ENCODE measurements around the gene EFS. TPM values are rescaled to one million over a fixed set of nuclear protein-coding genes. Genes with fewer than 3 reads are reported as not detected.
"Not testable (repeated sequence)": the region's sequence is repeated elsewhere in the genome, so short reads cannot be mapped to it uniquely, and the experiment has no call there.

Gene EFS
- total RNA-seq, 4 donors from 2014 or later = 10.6 to 22.6 (median 14.6) TPM

DNA sequence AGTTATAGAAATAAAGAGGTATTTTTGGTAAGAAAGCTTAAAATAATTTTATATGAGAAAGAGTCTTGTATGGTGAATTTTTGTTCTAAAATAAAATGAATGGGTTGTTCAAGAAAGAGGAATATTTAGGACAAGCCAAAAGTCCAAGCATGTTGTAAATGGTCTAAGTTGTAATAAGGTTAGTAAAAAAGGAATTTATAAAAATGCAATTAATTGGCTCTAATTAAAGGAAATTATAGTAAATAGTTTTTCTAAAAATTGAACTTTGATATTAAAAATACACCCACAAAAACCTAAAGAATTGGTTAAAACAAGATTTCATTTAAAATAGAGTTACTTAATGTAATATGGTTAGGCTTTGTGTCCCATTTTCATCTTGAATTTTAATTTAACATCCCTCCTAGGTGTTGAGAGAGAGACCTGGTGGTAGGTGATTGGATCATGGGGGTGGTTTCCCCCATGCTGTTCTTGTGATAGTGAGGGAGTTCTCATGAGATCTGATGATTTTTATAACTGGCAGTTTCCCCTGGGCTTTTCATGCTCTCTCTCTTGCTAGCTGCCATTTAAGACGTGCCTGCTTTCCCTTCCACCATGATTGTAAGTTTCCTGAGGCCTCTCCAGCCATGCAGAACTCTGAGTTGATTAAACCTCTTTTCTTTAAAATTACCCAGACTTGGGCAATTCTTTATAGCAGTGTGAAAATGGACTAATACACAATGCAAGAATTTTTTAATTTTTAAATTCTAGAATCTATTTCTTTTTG lies 25.3 kb downstream of the EFS start:
- TF ChIP-seq EP300 (IDR thresholded peaks at IDR 0.05) = no peak
- TF ChIP-seq, protein P1, sequence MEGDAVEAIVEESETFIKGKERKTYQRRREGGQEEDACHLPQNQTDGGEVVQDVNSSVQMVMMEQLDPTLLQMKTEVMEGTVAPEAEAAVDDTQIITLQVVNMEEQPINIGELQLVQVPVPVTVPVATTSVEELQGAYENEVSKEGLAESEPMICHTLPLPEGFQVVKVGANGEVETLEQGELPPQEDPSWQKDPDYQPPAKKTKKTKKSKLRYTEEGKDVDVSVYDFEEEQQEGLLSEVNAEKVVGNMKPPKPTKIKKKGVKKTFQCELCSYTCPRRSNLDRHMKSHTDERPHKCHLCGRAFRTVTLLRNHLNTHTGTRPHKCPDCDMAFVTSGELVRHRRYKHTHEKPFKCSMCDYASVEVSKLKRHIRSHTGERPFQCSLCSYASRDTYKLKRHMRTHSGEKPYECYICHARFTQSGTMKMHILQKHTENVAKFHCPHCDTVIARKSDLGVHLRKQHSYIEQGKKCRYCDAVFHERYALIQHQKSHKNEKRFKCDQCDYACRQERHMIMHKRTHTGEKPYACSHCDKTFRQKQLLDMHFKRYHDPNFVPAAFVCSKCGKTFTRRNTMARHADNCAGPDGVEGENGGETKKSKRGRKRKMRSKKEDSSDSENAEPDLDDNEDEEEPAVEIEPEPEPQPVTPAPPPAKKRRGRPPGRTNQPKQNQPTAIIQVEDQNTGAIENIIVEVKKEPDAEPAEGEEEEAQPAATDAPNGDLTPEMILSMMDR (IDR thresholded peaks at IDR 0.05) = no peak
- no peak for TF ChIP-seq POLR2A (IDR thresholded peaks at IDR 0.05)
- no peak for TF ChIP-seq POLR2AphosphoS5 (IDR thresholded peaks at IDR 0.05)
- Histone ChIP-seq H3K9me3 (no peaks in the 10 kb centered on the region), H3K27ac (no peak overlapping the region), H3K4me1 (no peaks in the 10 kb centered on the region), H3K36me3 (no peaks in the 10 kb centered on the region), H3K27me3 (no peaks in the 10 kb centered on the region), H3K4me3 (no peak overlapping the region)
- 67 to 91% methylated on average over 1 of the region's 1 CpG for WGBS, 2 donors (ENCODE audit: low coverage in 1 of 2)
- ATAC-seq = no peak

DNA sequence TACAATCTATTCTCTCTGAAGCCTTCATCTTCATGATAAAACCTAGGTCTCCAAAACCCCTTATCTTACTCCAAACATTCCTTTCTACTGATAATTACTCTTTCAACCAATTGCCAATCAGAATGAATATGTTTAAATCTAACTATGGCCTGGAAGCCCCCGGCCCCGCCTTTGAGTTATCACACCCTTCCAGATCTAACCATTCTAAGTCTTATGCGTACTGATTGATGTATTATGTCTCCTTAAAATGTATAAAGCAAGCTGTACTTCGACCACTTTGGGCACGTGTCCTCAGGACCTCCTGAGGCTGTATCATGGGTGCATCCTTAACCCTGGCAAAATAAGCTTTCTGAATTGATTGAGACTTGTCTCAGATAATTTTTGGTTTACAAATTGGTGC lies 29.3 kb downstream of the EFS start:
- no peaks in the 10 kb centered on the region for H3K9me3 ChIP-seq
- H3K27ac ChIP-seq = no peak overlapping the region
- TF ChIP-seq POLR2AphosphoS5 (IDR thresholded peaks at IDR 0.05) (no peak), POLR2A (IDR thresholded peaks at IDR 0.05) (no peak), EP300 (IDR thresholded peaks at IDR 0.05) (no peak)
- TF ChIP-seq, protein P1 (IDR thresholded peaks at IDR 0.05) = no peak
- H3K4me3 ChIP-seq = no peak overlapping the region
- WGBS, 2 donors (ENCODE audit: low coverage in 1 of 2) = 76% methylated on average over 4 to 5 of the region's 5 CpGs
- ATAC-seq = no peak
- H3K36me3 ChIP-seq = no peaks in the 10 kb centered on the region
- no peaks in the 10 kb centered on the region for H3K4me1 ChIP-seq
- no peaks in the 10 kb centered on the region for H3K27me3 ChIP-seq

DNA sequence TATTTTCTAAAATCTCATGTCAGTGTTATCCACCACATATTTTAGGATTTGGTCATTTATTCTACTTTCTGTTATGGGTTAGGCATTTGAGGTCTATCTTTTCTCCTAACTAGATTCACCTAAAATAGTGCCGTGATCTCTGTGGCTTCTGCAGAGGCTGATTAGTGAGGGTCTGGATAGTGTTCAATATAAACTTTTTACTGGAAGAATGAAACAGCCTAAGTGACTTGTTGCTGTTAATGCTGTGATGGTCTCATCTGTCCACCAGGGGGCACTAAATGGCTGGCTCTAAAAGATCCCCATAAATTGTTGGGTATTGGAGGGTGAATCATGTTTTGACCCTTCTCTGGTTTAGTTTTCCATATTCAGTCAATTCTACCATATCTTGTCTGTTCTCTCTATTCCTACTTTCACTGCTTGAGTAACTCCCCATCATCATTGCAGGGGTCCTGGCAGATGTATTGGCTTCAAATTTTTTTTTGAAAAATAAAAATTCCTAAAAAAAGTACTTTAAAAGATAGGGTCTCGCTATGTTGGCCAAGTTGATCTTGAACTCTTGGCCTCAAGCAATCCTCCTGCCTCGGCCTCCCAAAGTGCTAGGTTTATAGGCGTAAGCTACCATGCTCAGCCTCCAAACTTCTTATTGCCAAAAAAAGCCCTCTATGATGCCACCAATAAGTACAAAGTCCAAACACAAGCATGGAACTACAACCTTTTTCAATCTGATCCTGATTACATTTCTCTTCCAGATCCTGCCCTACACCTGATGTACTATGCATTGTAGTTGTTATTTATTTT lies 36.8 kb downstream of the EFS start:
- peak; percentile 43 for ATAC-seq
- H3K27ac ChIP-seq = no peak overlapping the region
- no peaks in the 10 kb centered on the region for H3K9me3 ChIP-seq
- H3K36me3 ChIP-seq = peaks cover 4 to 30% of the 10 kb centered on the region in 2 donors
- H3K27me3 ChIP-seq = no peaks in the 10 kb centered on the region
- peaks cover 0 to 17% (median under 1%) of the 10 kb centered on the region in 3 donors for H3K4me1 ChIP-seq
- WGBS, 2 donors (ENCODE audit: low coverage in 1 of 2) = 39 to 50% methylated on average over 4 of the region's 4 CpGs
- TF ChIP-seq, protein P1 (IDR thresholded peaks at IDR 0.05) = peak; percentile 77 to 92 (median 86)
- TF ChIP-seq EP300 (IDR thresholded peaks at IDR 0.05) (no peak), POLR2A (IDR thresholded peaks at IDR 0.05) (no peak)
- H3K4me3 ChIP-seq = no peak overlapping the region

DNA sequence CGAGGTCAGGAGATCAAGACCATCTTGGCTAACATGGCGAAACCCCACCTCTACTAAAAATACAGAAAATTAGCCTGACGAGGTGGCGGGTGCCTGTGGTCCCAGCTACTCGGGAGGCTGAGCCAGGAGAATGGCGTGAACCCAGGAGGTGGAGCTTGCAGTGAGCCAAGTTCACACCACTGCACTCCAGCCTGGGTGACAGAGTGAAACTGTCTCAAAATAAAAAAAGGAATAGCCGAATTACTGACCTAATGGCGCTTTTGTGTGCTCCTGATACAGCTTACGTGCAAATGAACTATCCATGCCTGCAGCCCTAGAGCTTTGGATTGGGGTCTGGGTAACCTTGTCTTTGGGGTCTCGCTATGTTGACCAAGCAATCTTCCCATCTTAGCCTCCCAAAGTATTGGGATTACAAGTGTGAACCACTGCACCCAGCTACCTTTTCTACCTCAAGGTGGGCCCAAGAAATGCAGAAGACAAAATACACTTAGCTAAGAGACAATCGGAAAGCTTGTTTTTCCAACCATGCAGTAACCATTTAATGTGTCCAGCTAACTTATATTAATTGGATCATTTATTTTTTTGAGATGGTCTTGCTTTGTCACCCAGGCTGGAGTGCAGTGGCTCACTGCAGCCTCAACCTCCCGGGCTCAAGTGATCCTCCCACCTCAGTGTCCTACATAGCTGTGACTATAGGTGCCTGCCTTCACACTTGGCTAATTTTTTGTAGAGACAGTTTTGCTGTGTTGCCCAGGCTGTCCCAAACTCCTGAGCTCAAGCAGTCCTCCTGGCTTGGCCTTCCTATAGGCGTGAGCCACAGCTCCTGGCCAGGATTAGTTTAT lies 38.3 kb downstream of the EFS start:
- Histone ChIP-seq H3K27ac (no peak overlapping the region), H3K9me3 (no peaks in the 10 kb centered on the region), H3K36me3 (peaks cover 4 to 36% of the 10 kb centered on the region in 2 donors), H3K4me1 (peaks cover 4 to 27% (median 11%) of the 10 kb centered on the region in 3 donors), H3K4me3 (no peak overlapping the region), H3K27me3 (no peaks in the 10 kb centered on the region)
- WGBS, 2 donors (ENCODE audit: low coverage in 1 of 2) = 60 to 71% methylated on average over 5 to 11 of the region's 13 CpGs
- TF ChIP-seq POLR2AphosphoS5 (IDR thresholded peaks at IDR 0.05) (no peak), POLR2A (IDR thresholded peaks at IDR 0.05) (no peak), EP300 (IDR thresholded peaks at IDR 0.05) (no peak)
- TF ChIP-seq, protein P1 (IDR thresholded peaks at IDR 0.05) = no peak
- no peak for ATAC-seq

DNA sequence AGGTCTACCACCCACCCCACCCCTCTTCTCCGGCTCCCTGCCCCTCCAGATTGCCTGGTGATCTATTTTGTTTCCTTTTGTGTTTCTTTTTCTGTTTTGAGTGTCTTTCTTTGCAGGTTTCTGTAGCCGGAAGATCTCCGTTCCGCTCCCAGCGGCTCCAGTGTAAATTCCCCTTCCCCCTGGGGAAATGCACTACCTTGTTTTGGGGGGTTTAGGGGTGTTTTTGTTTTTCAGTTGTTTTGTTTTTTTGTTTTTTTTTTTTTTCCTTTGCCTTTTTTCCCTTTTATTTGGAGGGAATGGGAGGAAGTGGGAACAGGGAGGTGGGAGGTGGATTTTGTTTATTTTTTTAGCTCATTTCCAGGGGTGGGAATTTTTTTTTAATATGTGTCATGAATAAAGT lies 39.2 kb downstream of the EFS start:
- ATAC-seq, H3K27ac ChIP-seq: not testable (repeated sequence)
- WGBS, 2 donors (ENCODE audit: low coverage in 1 of 2) = 87 to 88% methylated on average over 3 of the region's 5 CpGs

More for the DNA sequence above, 39.2 kb downstream of the EFS start:
- not testable (repeated sequence) for H3K4me3 ChIP-seq, H3K9me3 ChIP-seq, H3K27me3 ChIP-seq
- peaks cover 4 to 27% (median 11%) of the 10 kb centered on the region in 3 donors for H3K4me1 ChIP-seq
- peaks cover 4 to 36% of the 10 kb centered on the region in 2 donors for H3K36me3 ChIP-seq

Measured in gastroesophageal sphincter (tissue), 4 donors.